KMS-11 (cell line): Measurements from ENCODE around the gene ENTPD2.

Source experiments
- H2AFZ ChIP-seq: fragments of 200-600 bp; sonication (generic); 2 replicates; pipeline ENCODE4 v1.6.1; 2016; ENCODE audit warnings: antibody characterized with exemption, mixed run types, low read depth
- H3K27ac ChIP-seq: fragments of 200-600 bp; sonication (generic); 2 replicates; pipeline ENCODE4 v1.6.1; 2016; ENCODE audit warnings: mild to moderate bottlenecking, mixed run types
- H3K27me3 ChIP-seq: fragments of 200-600 bp; sonication (generic); 2 replicates; pipeline ENCODE4 v1.6.1; 2017; ENCODE audit warnings: mild to moderate bottlenecking, low read depth, mixed run types, moderate library complexity; ENCODE audit not compliant: insufficient read depth
- H3K36me3 ChIP-seq: fragments of 200-600 bp; sonication (generic); 2 replicates; pipeline ENCODE4 v1.6.1; 2017; ENCODE audit warnings: mild to moderate bottlenecking, mixed run types; ENCODE audit not compliant: insufficient read depth
- H3K4me1 ChIP-seq: fragments of 200-600 bp; sonication (generic); 2 replicates; pipeline ENCODE4 v1.6.1; 2016; ENCODE audit warnings: mild to moderate bottlenecking, low read depth, mixed run types; ENCODE audit not compliant: poor library complexity, severe bottlenecking
- H3K4me2 ChIP-seq: fragments of 200-600 bp; sonication (generic); 2 replicates; pipeline ENCODE4 v1.7.0; 2016; ENCODE audit warnings: mild to moderate bottlenecking, mixed run types
- H3K4me3 ChIP-seq: fragments of 200-600 bp; sonication (generic); IDR thresholded peaks from 2 replicates; pipeline ENCODE4 v1.6.1; 2017; ENCODE audit warnings: low read depth, low read length, mixed read lengths; ENCODE audit not compliant: insufficient read depth
- H3K79me2 ChIP-seq: fragments of 200-600 bp; sonication (generic); 2 replicates; pipeline ENCODE4 v1.6.1; 2016; ENCODE audit warnings: low read depth, mixed run types; ENCODE audit not compliant: insufficient read depth
- H3K9ac ChIP-seq: fragments of 200-600 bp; sonication (generic); 2 replicates; pipeline ENCODE4 v1.6.1; 2016; ENCODE audit warnings: mild to moderate bottlenecking, mixed run types
- H4K20me1 ChIP-seq: fragments of 200-600 bp; sonication (generic); 2 replicates; pipeline ENCODE4 v1.6.1; 2016; ENCODE audit warnings: mild to moderate bottlenecking, mixed run types; ENCODE audit not compliant: insufficient read depth
- CTCF ChIP-seq: fragments of 200-600 bp; sonication (generic); conservative IDR thresholded peaks from 2 replicates; pipeline ENCODE4 v1.6.1; 2017; ENCODE audit warnings: low read depth, mild to moderate bottlenecking, antibody characterized with exemption, low read length, moderate library complexity, mixed read lengths

ENTPD2 gene

DNA sequence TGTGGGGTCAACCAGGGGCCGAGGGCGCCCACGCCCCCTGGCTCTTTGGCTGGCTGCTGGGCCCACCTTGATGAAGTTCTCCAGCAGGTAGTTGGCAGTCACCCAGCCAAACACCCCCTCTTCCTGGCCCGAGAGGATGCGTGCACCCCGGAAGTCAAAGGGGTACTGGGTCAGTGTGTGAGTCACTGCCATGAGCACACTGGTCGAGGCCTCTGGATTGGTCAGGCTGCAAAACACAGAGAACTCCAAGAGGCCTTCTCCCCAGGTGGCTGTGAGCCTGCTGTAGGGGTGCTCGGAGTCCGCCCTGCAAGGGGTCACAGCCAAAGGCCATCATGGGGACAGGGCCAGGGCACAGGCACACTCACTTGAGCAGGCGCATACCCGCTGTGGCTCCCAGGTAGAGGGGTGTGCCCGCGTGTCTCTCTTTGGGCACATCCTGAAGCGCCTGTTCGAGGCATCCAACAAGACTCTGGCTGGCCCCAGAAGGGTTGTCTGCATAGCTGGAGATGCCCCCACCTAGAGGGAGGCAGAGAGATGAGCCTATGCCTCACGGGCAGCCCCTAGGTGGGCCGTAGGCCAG, 2.6 kb downstream of the ENTPD2 start:
- H3K9ac ChIP-seq, result no peak overlapping the region
- H3K4me3 ChIP-seq, result no peak overlapping the region
- no peaks in the 10 kb centered on the region for H4K20me1 ChIP-seq
- no peaks in the 10 kb centered on the region for H3K79me2 ChIP-seq
- no peaks in the 10 kb centered on the region for H3K4me1 ChIP-seq
- TF ChIP-seq CTCF, result no peak
- no peak overlapping the region for H2AFZ ChIP-seq
- H3K27ac ChIP-seq, result no peak overlapping the region
- peaks cover 87% of the 10 kb centered on the region for H3K27me3 ChIP-seq
- no peaks in the 10 kb centered on the region for H3K36me3 ChIP-seq
- H3K4me2 ChIP-seq, result no peak overlapping the region

DNA sequence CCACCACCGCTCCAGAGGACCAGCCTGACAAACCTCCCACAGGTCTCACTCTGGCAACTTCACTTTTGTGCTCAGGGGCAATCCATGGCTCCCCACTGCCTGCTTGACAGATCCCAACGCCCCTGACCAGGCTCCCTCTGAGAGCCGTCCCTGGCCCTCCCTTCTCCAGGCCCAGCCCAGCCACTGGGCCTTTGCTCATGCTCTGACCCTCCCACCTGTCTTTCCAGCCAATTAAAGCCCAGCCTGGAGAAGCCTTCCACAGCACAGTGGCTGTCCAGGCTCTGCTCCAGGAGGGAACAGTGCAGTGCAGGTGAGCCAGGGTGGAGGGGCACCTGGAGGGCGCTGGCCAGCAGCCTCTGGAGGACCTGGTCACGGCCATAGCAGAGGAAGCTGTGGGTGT, 3.3 kb downstream of the ENTPD2 start:
- Histone ChIP-seq H3K4me3 (no peak overlapping the region), H3K36me3 (no peaks in the 10 kb centered on the region), H3K4me1 (no peaks in the 10 kb centered on the region), H3K79me2 (no peaks in the 10 kb centered on the region), H3K27ac (no peak overlapping the region), H3K4me2 (no peak overlapping the region), H3K27me3 (peaks cover 85% of the 10 kb centered on the region), H3K9ac (no peak overlapping the region), H4K20me1 (no peaks in the 10 kb centered on the region), H2AFZ (no peak overlapping the region)
- TF ChIP-seq CTCF, result no peak

- H3K27me3 ChIP-seq, result peaks cover 84% of the 10 kb centered on the region
- no peak overlapping the region for H3K4me2 ChIP-seq
- no peak overlapping the region for H2AFZ ChIP-seq
- H3K4me3 ChIP-seq, result no peak overlapping the region
- H3K9ac ChIP-seq, result no peak overlapping the region
- H3K27ac ChIP-seq, result no peak overlapping the region
- H4K20me1 ChIP-seq, result no peaks in the 10 kb centered on the region
- no peaks in the 10 kb centered on the region for H3K36me3 ChIP-seq
- no peaks in the 10 kb centered on the region for H3K4me1 ChIP-seq
- 0 out of 2 replicates have a peak, but pooled peaks have one; percentile 17 for TF ChIP-seq CTCF
- H3K79me2 ChIP-seq, result no peaks in the 10 kb centered on the region
Observed at GRCh38 chr9:137049544-137050449, 4.1 kb downstream of the ENTPD2 start.

- Histone ChIP-seq H3K9ac (no peak overlapping the region), H3K36me3 (no peaks in the 10 kb centered on the region), H2AFZ (no peak overlapping the region), H4K20me1 (no peaks in the 10 kb centered on the region), H3K27me3 (peaks cover 83% of the 10 kb centered on the region), H3K4me2 (no peak overlapping the region), H3K79me2 (no peaks in the 10 kb centered on the region), H3K4me1 (no peaks in the 10 kb centered on the region), H3K4me3 (no peak overlapping the region), H3K27ac (no peak overlapping the region)
- TF ChIP-seq CTCF, result no peak
Observed at GRCh38 chr9:137048655-137049543, 5.0 kb downstream of the ENTPD2 start.
